K562 (cell line): ENCODE data around the gene CHRM4. TPM values are rescaled to one million over a fixed set of nuclear protein-coding genes. Genes with fewer than 3 reads are reported as not detected.

Source experiments
- ATAC-seq: fragments of 200-7000 bp; cut with Tn5 transposase; 3 replicates; pipeline ENCODE4 v1.9.1; 2020; ENCODE audit warnings: moderate library complexity
- BruUV-seq: library from RNA; stranded (reverse); fragments of 400-500 nt; replicated peaks from 2 replicates; lab custom pipeline; 2021; lab: Mats Ljungman, UMichigan
- CTCF ChIA-PET: fragments of 300-600 bp; formaldehyde crosslinking; extraction: SDS; loops from one replicate; lab custom pipeline; 2021; ENCODE audit warnings: low intra/inter-chr PET ratio; lab: Yijun Ruan, JAX
- POLR2A ChIA-PET: fragments of 300-600, 350-650 bp; sonication (Branson Sonifier 250); formaldehyde crosslinking; extraction: SDS; loops from one replicate; lab custom pipeline; 2021; ENCODE audit warnings: antibody characterized with exemption, inconsistent platforms; lab: Yijun Ruan, JAX
- DNase-seq, 4 experiments: peaks; one replicate each; pipeline versions ENCODE4 v3.0.0 to v3.0.0-alpha.2; 2011 to 2018; ENCODE audit warnings: low spot score in 3 of 4, mixed read lengths in 3 of 4; ENCODE audit errors: extremely low read depth in 1 of 4
- FAIRE-seq: peaks from 2 replicates; lab custom pipeline; 2011; peaks lifted over from hg19 to GRCh38; lab: Jason Lieb, UNC
- H2AFZ ChIP-seq: 2 replicates; pipeline ENCODE4 v1.6.0; 2011; ENCODE audit warnings: low read depth, low read length, control low read depth, inconsistent platforms
- H3K27ac ChIP-seq: fragments of 200-600 bp; 3 replicates; pipeline ENCODE4 v1.8.0; 2011; ENCODE audit warnings: low read depth, mild to moderate bottlenecking, control low read depth, inconsistent platforms, low read length, moderate library complexity, mixed read lengths; ENCODE audit errors: extremely low read depth
- H3K27me3 ChIP-seq, 2 experiments: fragments of 300-600 bp in 1 of 2; 2 replicates in 1 of 2; 3 replicates in 1 of 2; pipeline versions ENCODE4 v1.6.0 to v1.8.0; 2011; ENCODE audit warnings: inconsistent platforms in 2 of 2, low read length in 2 of 2, mild to moderate bottlenecking in 1 of 2, mixed read lengths in 1 of 2, moderate library complexity in 1 of 2; ENCODE audit not compliant: control insufficient read depth in 2 of 2, insufficient read depth in 2 of 2
- H3K36me3 ChIP-seq: fragments of 300-600 bp; 3 replicates; pipeline ENCODE4 v1.8.0; 2011; ENCODE audit warnings: mild to moderate bottlenecking, low read length, inconsistent platforms; ENCODE audit not compliant: control insufficient read depth, insufficient read depth
- H3K4me1 ChIP-seq, 2 experiments: fragments of 200-600 bp in 1 of 2; replicated peaks in 1 of 2; 2 replicates in 1 of 2; 3 replicates in 1 of 2; pipeline versions ENCODE4 v1.5.1 to v1.8.0; 2011; ENCODE audit warnings: inconsistent platforms in 2 of 2, low read length in 2 of 2, mild to moderate bottlenecking in 1 of 2, mixed read lengths in 1 of 2, moderate library complexity in 1 of 2; ENCODE audit not compliant: control insufficient read depth in 2 of 2, insufficient read depth in 2 of 2
- H3K4me2 ChIP-seq: 2 replicates; pipeline ENCODE4 v1.6.1; 2011; ENCODE audit warnings: low read length, control low read depth, inconsistent platforms, mixed read lengths; ENCODE audit not compliant: insufficient read depth
- H3K4me3 ChIP-seq: fragments of 200-600 bp; sonication (generic), shearing (Covaris generic); 2 replicates; pipeline ENCODE4 v1.5.1; 2016; ENCODE audit warnings: control low read depth, inconsistent platforms
- H3K79me2 ChIP-seq: fragments of 200-600 bp; 3 replicates; pipeline ENCODE4 v1.8.0; 2011; ENCODE audit warnings: low read length, inconsistent platforms; ENCODE audit not compliant: control insufficient read depth, insufficient read depth
- H3K9ac ChIP-seq, 2 experiments: 2 replicates each; pipeline versions ENCODE4 v1.6.0 to v1.6.1; 2011; ENCODE audit warnings: low read depth in 2 of 2, low read length in 2 of 2, control low read depth in 1 of 2, inconsistent platforms in 1 of 2, mild to moderate bottlenecking in 1 of 2, mixed read lengths in 1 of 2; ENCODE audit not compliant: insufficient read depth in 1 of 2
- H3K9me1 ChIP-seq: one replicate; pipeline ENCODE4 v1.6.0; 2011; ENCODE audit warnings: inconsistent platforms, mild to moderate bottlenecking, low read length, moderate library complexity; ENCODE audit not compliant: control insufficient read depth, insufficient read depth
- H3K9me3 ChIP-seq: replicated peaks from 2 replicates; pipeline ENCODE4 v1.5.1; 2011; ENCODE audit warnings: low read depth, low read length, inconsistent platforms; ENCODE audit not compliant: control insufficient read depth, insufficient read depth
- H4K20me1 ChIP-seq: replicated peaks from 2 replicates; pipeline ENCODE4 v1.6.1; 2011; ENCODE audit warnings: low read length, inconsistent platforms, mixed read lengths; ENCODE audit not compliant: control insufficient read depth, insufficient read depth
- HDAC6 ChIP-seq: IDR thresholded peaks from 2 replicates; pipeline ENCODE4 v1.6.1; 2012; ENCODE audit warnings: low read depth, mild to moderate bottlenecking, control low read depth, inconsistent platforms, low read length, moderate library complexity
- RUNX1 ChIP-seq: sonication (generic); IDR thresholded peaks from 2 replicates; pipeline ENCODE4 v1.6.1; 2016; ENCODE audit warnings: antibody characterized with exemption, low read depth
- ZNF143 ChIP-seq: sonication (generic); formaldehyde crosslinking; IDR thresholded peaks from 2 replicates; pipeline ENCODE4 v1.9.0; 2022; ENCODE audit warnings: mild to moderate bottlenecking, missing genetic modification reagents
- WGBS: fragments of 100-300 bp; shearing (Covaris generic); methylation state at CpG from one replicate; pipeline ENCODE4 v1.1.6; 2016; ENCODE audit warnings: low coverage, mixed read lengths; ENCODE audit not compliant: insufficient coverage; ENCODE audit errors: missing lambda C conversion rate; 5-methylcytosine and 5-hydroxymethylcytosine counted together
- in situ Hi-C: fragments of 300-500 bp; cut with MboI; formaldehyde crosslinking; loops from 4 replicates; pipeline ENCODE4 v1.15.0; 2018; ENCODE audit warnings: inconsistent platforms, mixed read lengths
- intact Hi-C: fragments of 100-400 bp; cut with micrococcal nuclease; formaldehyde crosslinking; loops from 2 replicates; pipeline ENCODE4 v1.14.2; 2022
- polyA plus RNA-seq, 8 experiments: library from polyadenylated mRNA; depleted of rRNA in 4 of 8; stranded (reverse) in 5 of 8; unstranded in 3 of 8; fragments of >200 nt; fragmentation: Nextera tagmentation in 2 of 8; fragmentation: Illumina TruSeq in 1 of 8; extraction: Ambion mirVana in 2 of 8; extraction: Trizol in 1 of 8; gene quantifications; 2 replicates each; pipeline versions ENCODE4 v1.2.1 to v1.2.3, GENCODE V29; 2011 to 2014; ENCODE audit warnings: inconsistent platforms in 1 of 8, missing spikeins in 1 of 8
- total RNA-seq, 7 experiments: library from RNA; depleted of rRNA in 6 of 7; stranded (reverse); fragments of >200 nt in 6 of 7; fragmentation: Illumina TruSeq in 2 of 7; extraction: Trizol in 2 of 7; gene quantifications; 2 replicates each; pipeline versions ENCODE4 v1.2.1 to v1.2.3, GENCODE V29; 2011 to 2021; ENCODE audit warnings: low replicate concordance in 1 of 7
- TF ChIP-seq, protein P1 (sequence below): fragments of 250-450 bp; sonication (Bioruptor Pico); IDR thresholded peaks from 2 replicates; pipeline ENCODE4 v1.8.0; 2021; ENCODE audit warnings: borderline replicate concordance, mild to moderate bottlenecking, moderate library complexity; ENCODE audit not compliant: poor library complexity, severe bottlenecking

CHRM4 gene
- total and polyA plus RNA-seq, 9 of the 15 experiments (the other 6 are each of a cell fraction or from before 2014, with no cell fraction given), result 0.22 to 1.3 (median 0.40) TPM; not detected in 2

DNA sequence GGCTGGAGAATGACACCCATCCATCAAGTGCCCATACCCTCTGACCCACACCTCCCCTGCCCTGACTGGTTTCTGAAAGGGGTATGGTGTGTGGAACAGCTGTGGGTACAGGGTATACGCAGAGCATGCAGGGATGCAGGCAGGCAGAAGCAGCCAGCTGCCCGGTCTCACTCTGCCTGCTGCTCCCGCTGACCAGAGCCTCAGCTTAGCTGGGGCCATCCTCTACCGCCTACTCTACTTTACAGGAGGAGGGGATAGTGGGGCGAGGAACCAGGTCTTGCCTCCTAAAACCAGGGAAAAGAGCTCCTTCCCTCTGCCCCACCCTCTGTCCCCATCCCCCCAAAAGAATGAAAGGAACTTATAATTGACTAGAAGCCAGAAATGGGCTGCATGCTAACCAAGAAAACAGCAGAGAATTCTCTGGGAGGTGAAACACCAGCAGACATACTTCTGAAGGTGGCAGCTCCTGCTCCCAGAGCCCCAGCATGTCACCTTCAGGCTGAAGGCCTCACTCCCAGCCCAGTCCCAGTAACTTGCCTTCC, 13.0 kb upstream of the CHRM4 start:
- no peaks in the 10 kb centered on the region for H3K79me2 ChIP-seq
- 77% methylated on average over 5 of the region's 5 CpGs for WGBS
- H3K9me3 ChIP-seq, result no peaks in the 10 kb centered on the region
- no peak overlapping the region for H2AFZ ChIP-seq
- POLR2A ChIA-PET, result interaction anchor here (0.5 to 1.9 kb wide), 4 partner anchors 12 to 983 kb away, joined by 3 to 13 read pairs (median 4); partner anchors contain the start of gene CHRM4
- H3K4me2 ChIP-seq, result no peak overlapping the region
- H3K9me1 ChIP-seq, result no peaks in the 10 kb centered on the region
- no peak for TF ChIP-seq ZNF143 (CRISPR knock-in tag)
- TF ChIP-seq RUNX1, result no peak
- no peak for TF ChIP-seq HDAC6
- TF ChIP-seq, protein P1, sequence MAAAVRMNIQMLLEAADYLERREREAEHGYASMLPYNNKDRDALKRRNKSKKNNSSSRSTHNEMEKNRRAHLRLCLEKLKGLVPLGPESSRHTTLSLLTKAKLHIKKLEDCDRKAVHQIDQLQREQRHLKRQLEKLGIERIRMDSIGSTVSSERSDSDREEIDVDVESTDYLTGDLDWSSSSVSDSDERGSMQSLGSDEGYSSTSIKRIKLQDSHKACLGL, result no peak
- no TSS peak for BruUV-seq
- H4K20me1 ChIP-seq, result no peaks in the 10 kb centered on the region; the same call in 1 of the 2 replicates
- in situ Hi-C loops, result no loop called here
- H3K4me1 ChIP-seq, result no peaks in the 10 kb centered on the region
- H3K9ac ChIP-seq, result 0 out of 4 replicates have a peak overlapping the region, but pooled peaks of 1 of the 2 experiments have one; percentile 19
- CTCF ChIA-PET, result no interaction called here
- no peak overlapping the region for H3K27ac ChIP-seq
- H3K27me3 ChIP-seq, result no peaks in the 10 kb centered on the region
- peaks cover 30% of the 10 kb centered on the region; the same call in 2 of the 3 replicates for H3K36me3 ChIP-seq
- no peak for ATAC-seq
- no peak for FAIRE-seq
- H3K4me3 ChIP-seq, result no peak overlapping the region
- intact Hi-C loops, result no loop called here
- DNase-seq, result no peak
